ENCODE measurements around the gene PBRM1.
"Not testable (repeated sequence)": the region's sequence is repeated elsewhere in the genome, so short reads cannot be mapped to it uniquely, and the experiment has no call there.

PBRM1 gene

DNA sequence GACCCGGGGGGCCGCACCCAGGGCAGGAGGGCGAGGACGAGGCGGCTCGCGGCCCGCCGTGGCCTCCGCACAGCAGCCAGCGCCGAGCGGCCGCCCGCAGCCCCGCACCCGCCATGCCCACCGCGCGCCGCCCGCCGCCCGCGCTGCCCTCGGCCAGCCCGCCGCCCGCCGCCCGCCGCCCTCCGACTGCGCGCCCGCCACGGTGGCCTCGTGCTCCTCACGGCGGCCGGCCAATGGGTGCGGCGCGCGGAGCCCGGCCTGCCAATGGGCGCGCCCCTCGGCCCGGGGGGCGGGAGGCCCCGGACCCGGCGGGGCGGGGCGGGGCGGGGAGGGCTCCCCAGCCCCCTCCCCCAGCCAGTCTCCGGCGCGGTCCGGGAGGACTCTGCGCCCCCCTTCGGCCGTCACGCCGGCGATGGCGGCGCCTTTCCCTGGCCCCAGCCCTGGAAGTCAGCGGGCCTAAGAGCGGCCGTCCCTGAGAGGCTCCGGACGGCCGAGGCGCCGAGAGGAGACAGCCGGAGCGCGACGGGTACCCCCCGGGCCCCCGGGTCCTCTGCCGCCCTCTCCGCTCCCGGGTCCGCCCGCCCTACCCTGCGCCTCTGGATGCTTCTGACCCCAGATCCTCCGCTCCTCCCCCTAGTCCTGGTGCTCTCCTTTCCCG is 152.0 kb downstream of the PBRM1 start, which contains the start of gene NT5DC2:
Gene NT5DC2, minus strand, starts transcription at position 235 of the 658 bp plus-strand sequence. Its CDS starts 120 bp downstream, at position 115.
- DNase-seq = peak; percentile 66

DNA sequence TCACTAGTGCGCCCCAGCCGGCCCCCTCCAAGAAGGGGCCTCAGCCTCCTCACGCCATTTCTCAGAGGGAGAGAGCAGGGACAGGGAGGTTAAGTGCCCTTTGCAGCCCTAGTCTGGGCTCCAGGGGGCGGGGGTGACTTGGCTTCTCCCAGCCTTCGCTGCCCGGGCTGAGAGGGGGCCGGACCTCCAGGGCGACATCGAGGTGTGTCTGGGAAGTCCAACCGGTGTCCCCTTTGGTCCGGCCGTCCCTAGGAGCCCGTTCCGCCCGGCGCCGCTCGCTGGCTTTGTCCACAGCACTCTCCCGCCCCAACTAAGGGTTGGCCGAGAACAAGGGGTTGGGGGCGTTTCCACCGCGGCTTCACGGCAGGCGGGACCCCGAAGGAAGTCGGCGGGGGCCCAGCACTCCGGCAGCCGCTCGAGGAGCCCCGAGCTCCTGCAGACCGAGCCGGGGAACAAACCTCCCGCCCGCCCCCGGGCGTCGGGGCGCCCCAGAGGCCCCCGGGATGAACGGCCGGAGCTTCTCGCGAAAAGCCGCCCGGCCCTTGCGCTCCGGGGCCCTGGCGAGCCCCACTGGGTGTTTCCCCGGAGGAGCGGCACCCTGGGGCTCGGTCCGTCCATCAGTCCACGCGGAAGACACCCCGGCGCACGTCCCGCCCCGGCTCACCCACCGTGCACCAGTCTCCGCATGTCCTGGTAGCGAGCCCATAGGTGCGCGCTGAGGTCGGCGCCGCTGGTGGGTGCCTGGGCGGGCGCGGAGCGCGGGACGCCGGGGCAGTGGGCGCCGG is 152.7 kb downstream of the PBRM1 start:
- no peak for DNase-seq

DNA sequence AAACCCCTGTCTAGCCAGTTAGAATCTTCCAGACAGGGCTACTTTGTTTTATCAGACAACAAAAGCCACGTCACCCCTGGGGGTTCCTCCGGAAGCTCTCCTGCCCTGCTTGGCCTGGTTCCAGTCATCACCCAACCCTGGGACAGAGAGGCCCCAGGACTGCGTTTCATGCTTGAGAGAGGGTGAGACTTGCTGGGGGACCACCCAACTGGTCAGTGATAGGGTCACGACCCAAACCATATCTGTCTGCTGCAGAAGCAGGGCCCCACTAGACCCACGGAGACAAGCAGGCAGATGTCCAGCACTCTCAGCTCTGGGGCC is 153.2 kb downstream of the PBRM1 start:
- DNase-seq = peak; percentile 30

DNA sequence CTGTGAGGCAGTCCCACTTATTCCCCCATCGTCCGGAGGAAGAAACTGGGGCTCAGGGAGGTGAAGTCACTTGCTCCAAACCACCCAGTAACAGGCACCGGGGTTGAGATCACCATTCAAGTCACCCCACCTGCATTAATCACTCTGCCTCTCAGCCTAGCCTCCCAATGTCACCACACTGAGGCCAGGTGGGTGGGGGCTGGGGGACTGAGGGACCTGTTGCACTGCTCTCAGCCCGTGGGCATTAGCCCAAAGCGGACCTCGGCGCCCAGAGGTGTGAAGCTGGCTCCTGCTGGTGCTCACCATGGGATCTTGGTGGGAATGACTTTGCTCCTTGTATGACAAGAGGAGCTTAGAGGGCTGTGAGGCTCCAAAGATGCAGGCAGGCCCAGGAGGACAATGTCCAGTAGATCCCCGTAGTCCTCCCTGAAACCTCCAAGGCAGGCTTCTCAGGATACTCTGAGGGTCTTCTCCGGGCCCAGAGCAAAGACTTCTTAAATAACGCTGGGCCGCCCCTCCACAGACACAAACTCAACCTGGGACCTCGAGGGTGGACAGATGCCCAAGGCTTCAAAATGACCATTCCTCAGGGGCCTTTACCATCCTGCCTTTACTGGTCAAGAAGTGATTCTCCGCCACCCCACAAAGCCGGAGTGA is 153.7 kb downstream of the PBRM1 start:
- DNase-seq = no peak

DNA sequence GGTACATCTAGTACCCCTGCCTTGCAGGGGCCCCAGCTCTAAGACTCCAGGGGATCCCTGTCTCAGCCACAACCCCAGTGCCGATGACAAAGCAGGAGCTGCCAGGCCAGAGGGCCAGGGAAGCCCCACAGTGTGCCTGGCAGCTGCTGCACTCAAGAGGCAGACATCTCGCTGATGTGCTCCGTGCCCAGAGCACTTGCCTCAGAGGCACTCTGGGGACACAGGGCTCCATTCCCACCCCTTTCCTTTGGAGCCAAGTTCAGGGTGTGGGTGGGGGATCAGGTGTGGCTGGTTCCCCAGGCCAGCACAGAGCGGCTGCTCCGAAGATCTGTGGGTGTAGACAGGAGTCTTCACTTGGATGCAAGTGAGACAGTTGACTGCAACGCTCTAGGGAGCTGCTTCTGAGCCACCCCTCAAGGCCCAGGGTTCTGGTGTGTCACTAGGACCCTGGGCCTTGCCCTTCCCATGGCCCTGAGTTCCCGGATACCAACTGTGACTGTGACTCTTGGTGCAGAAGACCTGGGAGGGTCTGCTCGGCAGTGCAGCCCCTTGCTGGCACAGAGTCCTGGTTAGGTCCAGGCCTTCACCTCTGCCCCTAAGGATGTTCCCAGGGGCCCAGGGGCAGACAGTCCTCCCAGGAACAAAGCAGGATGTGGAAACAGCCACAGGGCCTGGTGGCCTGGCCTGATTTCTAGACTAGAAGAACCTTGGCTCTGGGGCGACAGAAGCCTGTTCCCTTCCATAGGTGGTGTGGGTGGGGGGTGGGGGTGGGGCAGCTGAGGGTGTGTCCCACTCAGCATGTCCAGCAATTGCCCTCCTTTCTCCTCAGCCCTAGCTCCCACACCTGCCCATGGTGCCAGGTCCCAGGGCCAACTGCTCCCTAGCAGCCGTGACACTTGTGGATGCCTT is 154.5 kb downstream of the PBRM1 start:
- no peak for DNase-seq

DNA sequence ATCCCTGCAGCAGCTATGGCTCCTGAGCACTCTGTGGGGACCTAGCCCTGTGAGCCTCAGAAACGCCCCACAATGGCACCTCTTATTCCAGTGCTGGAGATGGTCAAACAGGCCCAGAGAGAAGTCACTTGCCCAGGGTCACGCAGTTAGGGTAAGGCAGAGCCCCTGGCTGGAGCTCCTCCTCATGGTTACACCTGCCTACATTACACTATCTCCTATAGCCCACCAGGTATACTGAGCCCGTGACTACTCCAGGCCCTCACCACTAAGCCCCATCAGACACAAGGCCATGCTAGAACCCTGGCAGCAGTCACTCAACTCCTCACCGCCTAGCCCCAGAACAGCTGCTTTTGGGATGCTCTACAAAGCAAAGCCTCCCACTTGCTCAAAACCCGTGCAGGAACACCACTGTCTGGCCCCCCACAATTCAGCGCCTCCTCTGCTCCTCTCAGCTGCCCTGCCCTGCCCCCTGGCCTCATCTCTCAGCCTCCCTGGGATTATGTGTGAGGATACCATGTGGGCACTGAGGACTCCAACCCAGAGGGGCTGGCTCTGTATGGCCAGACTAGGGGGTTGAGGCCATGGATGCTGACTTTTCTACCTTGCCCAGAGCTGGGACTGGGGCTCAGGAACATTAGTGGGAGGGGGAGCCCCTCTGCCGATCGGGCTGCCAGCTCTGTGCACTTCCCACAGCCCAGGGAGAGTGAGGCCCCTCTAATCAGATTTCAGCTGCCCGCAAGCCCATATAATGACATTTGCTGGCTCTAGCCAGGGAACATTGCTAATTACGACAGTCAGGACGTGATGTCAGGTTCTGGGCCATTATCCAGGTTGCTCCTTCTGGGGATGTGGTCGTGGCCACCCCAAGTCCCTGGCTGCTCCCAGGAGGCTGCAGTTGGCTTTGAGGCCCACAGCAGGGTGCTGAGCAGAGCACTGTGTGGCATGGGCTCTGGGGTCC is 156.1 kb downstream of the PBRM1 start:
- no peak for DNase-seq

DNA sequence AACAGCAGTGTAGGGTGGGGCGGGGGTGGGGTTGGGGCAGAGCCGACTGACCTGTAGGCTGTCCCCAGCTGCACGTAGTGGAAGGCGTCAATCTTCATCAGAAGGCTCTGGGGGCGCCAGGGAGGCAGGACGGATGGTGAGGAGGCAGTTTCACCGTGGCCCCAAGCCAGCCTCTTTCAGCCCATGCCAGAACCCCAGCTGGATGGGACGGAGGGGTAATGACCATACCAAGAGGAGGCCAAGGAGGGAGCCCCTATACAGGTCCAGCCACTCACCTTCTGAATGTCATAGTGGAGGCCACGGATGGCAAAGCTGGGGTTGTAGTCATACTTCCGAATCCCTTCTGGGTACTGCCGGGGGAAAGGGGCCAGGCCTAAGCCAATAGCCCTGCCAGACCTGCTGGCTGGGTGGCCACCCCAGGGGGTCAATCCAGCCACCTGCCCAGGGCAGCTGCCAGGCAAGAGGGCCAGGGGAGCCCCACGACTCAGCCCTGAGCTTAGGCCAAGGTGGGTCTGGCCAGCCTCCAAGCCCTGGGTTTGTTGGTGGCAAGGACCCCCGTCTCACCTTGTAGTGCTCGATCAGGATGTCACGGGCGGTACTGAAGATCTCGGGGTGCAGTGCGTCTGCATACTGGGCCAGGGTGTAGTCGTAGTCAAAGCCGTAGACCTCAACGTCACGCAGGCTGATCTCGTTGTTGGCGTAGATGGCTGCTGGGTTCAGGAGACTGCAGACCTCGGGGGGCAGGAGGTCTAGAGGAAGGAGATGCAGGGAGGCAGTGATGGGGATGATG is 156.9 kb downstream of the PBRM1 start:
- no peak for DNase-seq

DNA sequence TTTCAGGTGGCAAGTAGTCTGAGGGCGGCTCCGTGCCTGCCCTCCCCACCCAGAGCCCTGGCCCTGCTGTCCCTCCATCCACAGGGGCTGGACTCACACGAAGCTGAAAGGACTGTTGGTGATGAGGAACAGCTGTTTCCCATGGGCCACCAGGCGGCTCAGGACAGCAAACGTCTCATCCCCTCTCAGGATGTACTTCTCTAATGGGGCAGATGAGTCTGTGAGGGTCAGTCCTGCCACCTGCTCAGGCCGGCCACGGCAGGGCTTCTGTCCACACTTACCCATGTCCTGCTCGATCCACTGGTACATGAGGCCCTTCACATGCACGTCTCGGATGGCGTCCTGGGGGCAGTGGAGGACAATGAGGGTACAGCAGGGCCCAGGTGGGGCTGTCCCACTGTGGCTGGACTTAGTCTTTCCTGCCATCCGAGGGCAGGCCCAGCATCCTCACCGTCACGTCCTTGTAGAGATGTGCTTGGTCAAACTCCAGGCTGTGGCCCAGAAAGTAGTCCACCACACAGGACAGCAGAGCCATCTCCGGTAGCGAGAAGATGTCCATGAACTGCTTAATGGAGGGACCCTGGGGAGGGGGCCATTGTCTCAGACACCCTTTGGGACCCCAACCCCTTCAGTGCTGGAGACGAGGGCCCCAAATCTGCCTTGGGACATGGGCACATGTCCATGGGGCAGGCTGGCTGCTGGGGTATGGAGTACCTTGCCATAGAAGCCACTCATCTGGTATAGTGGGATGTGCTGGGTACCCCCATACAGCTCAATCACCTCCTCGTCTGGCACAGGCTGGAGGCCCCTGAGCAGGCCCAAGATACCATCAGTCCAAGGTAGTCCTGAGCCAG is 157.8 kb downstream of the PBRM1 start:
- no peak for DNase-seq

DNA sequence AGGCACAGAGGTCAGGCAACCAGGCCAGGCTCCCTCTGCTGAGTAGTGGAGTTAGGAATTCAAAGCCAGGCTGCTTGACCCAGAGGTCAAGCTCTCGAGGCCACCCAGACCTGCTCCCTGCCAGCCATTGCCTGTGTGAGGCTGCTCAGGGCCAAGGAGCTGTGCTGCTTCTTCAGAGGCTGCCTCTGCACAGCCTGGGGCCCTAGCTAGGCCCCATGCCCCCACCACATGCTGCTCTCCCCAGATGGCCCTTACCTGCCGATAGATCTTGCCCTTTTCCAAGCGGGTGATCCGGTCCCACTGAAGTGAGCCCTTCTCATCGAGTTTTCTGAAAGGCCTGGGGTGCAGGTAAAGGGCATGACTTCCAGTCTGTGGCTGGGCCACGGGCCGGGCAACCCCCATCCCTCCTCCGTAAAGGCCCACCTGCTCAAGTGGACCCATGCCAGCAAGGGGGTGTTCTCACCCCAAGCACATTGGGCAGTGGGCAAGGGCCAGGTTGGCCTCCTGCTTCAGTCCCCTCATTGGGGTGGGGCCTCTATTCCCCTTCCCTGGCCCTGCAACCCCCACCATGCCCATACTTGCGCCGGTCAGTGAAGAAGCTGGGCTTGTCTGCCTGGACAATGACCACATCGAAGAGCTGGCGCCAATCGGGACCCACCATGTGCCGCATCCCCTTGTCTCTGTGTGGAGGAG is 158.5 kb downstream of the PBRM1 start:
- DNase-seq = peak; percentile 68

DNA sequence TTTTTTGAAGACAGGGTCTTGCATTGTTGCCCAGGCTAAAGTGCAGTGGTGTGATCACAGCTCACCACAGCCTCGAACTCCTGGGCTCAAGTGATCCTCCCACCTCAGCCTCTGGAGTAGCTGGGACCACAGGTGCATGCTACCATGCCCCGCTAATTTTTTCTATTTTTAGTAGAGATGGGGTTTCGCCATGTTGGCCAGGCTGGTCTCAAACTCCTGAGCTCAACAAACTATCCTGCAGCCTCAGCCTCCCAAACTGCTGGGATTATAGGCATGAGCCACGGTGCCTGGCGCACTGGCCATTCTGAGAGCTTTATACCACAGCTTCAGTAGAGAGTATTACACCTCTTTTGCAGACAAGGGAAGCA is 159.1 kb downstream of the PBRM1 start:
- not testable (repeated sequence) for DNase-seq

DNA sequence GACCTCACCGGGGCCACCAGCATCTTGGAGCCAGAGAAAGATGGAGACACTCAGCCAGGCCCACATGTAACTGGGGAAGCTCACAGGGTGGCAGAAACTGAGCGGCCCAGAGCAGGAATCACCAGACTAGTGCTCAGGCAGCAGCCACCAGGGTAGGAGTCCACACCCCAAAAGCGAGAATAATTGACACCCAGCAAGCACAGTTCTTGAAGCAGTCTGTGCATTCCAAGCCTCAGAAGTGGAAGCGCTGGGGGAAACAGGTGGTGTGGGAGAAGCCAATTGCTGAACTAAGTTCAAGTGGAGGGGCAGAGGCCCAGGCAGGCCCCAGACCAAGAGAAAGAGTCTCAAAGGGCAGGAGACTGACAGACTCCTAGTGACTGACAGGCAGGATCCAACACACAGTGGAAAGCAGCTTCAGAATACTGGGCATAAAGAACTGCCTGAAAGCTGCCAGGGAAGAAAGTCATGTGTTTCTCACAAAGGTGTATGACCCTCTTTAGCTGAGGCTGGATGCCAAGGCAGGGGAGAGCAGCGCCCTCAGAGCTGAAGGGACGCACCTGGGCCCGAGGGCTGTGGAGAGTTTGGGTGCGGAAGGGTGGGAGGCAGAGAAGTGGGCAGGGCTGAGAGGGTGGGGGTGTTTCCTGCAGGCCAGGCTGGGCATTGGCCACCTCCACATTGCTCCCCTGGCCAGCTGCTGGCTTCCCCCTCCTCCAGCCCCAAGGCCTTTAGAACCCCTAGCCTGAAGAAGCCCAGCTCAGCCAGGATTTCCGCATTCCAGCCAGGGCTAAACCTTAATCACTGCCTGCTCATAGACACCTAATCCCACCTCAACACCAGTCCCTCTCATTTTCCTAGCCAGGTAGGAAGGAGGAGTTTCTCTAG is 159.8 kb downstream of the PBRM1 start:
- no peak for DNase-seq

DNA sequence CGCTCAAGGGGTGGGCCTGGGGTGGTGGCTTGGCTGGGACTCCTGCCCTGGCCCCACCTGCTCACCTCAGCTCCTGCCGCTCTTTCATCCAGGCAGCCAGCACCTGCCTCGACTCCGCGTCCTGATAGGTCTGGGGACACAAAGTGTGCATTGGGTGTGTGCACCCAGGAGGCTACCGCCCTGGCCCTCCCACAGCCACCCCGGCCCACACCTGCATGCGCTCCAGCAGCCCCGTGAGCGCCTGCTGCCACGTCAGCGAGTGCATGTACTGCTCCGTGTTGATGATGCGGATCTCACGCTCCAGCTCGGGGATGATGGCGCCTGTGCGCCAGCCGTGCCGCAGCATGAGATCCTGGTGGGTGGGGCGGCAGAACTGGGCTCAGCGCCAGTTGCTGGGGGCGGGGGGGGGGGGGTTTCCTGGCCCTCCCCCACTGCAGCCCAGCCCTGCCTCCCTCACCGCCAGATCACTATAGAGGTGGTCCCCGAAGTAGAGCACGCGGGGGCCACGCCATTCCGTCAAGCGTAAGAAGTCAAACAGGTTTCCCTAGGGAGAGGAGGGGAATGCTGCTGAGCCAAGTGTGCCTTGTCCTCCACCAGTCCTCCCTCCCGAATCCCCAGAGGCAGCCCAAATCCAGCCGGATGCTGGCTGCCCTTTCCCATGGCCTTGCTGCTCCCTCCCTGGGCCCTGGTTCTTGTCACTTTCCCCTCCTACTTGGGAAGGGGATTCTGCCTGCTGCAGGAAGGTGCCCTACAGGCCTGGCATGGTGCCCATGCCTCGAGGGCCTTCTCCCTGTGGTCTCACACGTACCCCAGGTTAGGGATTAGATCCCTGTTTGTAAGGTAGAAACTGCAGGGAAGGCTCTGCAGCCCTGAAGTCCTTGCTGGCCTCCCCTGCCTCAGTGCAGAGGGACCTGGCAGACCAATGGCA is 160.7 kb downstream of the PBRM1 start:
- DNase-seq = no peak

DNA sequence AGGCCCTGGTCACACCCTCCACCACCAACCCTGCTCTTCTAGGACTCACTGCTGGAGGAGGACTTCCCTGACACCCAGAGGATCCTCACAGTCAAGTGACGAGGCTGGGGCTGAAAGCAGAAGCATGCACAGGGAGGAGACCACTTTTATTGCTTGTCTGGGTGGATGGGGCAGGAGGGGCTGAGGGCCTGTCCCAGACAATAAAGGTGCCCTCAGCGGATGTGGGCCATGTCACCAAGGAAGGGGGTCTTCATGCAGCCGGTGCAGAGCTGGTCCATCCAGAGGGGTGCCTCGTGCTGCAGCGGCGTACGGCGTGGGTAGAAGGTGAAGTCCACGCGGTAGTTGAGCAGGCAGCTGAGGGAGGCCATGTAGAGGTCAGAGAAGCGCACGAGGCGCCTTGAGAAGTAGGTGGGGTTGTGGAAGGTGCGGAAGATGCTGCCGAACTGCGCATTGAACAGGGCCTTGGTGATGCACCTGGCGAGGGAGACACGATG is 161.4 kb downstream of the PBRM1 start:
- no peak for DNase-seq

DNA sequence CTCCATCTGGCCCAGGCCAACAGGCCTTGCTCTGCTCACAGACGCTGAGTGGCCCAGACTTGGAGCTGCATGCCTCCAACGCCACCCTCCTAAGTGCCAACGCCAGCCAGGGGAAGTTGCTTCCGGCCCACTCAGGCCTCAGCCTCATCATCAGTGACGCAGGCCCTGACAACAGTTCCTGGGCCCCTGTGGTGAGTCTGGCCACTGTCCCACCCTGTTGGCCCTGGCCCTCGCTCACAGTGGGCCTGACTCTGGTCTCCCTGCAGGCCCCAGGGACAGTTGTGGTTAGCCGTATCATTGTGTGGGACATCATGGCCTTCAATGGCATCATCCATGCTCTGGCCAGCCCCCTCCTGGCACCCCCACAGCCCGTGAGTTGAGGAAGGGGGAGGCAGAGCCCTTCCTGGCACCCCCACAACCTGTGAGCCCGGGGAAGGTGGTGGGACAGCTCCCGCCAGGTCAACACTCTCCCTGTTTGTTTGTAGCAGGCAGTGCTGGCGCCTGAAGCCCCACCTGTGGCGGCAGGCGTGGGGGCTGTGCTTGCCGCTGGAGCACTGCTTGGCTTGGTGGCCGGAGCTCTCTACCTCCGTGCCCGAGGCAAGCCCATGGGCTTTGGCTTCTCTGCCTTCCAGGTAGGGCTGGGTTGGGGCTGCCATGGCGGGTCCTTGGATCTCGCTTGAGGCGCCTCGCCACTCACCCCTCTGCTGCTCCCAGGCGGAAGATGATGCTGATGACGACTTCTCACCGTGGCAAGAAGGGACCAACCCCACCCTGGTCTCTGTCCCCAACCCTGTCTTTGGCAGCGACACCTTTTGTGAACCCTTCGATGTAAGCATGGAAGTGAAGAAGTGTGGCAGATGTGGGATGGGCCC is 162.1 kb downstream of the PBRM1 start:
- no peak for DNase-seq

DNA sequence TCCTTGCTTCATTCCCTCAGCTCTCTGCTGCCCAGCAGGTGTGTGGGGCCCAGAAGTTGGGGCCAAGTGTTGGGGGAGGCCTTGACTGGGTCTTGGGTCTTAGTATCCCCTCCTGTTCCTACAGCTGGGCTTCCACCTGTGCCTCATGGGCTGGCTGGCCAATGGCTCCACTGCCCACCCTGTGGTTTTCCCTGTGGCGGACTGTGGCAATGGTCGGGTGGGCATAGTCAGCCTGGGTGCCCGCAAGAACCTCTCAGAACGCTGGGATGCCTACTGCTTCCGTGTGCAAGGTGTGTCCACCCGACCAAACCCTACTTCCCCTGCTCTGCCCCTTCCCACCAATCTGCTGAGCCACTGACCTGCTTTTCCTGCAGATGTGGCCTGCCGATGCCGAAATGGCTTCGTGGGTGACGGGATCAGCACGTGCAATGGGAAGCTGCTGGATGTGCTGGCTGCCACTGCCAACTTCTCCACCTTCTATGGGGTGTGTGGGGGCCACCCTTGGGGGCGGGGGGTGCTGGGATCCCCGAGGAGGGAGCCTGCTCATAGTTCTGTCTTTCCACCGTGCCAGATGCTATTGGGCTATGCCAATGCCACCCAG is 163.0 kb downstream of the PBRM1 start:
- no peak for DNase-seq

All from HCEC 1CT (cell line).